RWPE2 (cell line): ENCODE measurements around the gene TET1.

Experiments
- ATAC-seq: fragments of 200-7000 bp; cut with Tn5 transposase; 3 replicates; pipeline ENCODE4 v1.9.1; 2021; ENCODE audit warnings: low read depth
- DNase-seq: peaks from one replicate; pipeline ENCODE4 v3.0.0-alpha.2; 2020; ENCODE audit warnings: low spot score
- H3K27ac ChIP-seq: fragments of 450-650 bp; 2 replicates; pipeline ENCODE4 v1.5.1; 2017; ENCODE audit warnings: mild to moderate bottlenecking; ENCODE audit not compliant: poor library complexity, severe bottlenecking
- H3K27me3 ChIP-seq: fragments of 250-450 bp; sonication (Bioruptor Pico); 2 replicates; pipeline ENCODE4 v1.5.1; 2021; ENCODE audit warnings: mild to moderate bottlenecking, moderate library complexity; ENCODE audit not compliant: insufficient read depth, poor library complexity, severe bottlenecking
- H3K36me3 ChIP-seq: fragments of 250-450 bp; sonication (Bioruptor Pico); 2 replicates; pipeline ENCODE4 v1.5.1; 2020; ENCODE audit warnings: low read depth, mild to moderate bottlenecking, moderate library complexity
- H3K4me1 ChIP-seq: fragments of 250-450 bp; sonication (Bioruptor Pico); 2 replicates; pipeline ENCODE4 v1.5.1; 2021; ENCODE audit warnings: mild to moderate bottlenecking, moderate library complexity; ENCODE audit not compliant: insufficient read depth, poor library complexity, severe bottlenecking
- H3K4me3 ChIP-seq: fragments of 250-450 bp; sonication (Bioruptor Pico); 2 replicates; pipeline ENCODE4 v1.5.1; 2021; ENCODE audit warnings: mild to moderate bottlenecking, moderate library complexity; ENCODE audit not compliant: severe bottlenecking
- H3K9me3 ChIP-seq: fragments of 250-450 bp; sonication (Bioruptor Pico); 2 replicates; pipeline ENCODE4 v1.5.1; 2021; ENCODE audit warnings: mild to moderate bottlenecking, moderate library complexity; ENCODE audit not compliant: severe bottlenecking
- CTCF ChIP-seq: fragments of 450-650 bp; IDR thresholded peaks from one replicate; pipeline ENCODE4 v1.5.1; 2017; ENCODE audit warnings: mild to moderate bottlenecking, moderate library complexity; ENCODE audit not compliant: poor library complexity, severe bottlenecking

The TET1 gene

GRCh38 chr10:68594405-68594804, 34.3 kb downstream of the TET1 start:
- H3K27me3 ChIP-seq, result no peaks in the 10 kb centered on the region
- TF ChIP-seq CTCF, result no peak
- peaks cover 6% of the 10 kb centered on the region for H3K4me1 ChIP-seq
- H3K36me3 ChIP-seq, result no peaks in the 10 kb centered on the region
- H3K27ac ChIP-seq, result peak overlapping the region; percentile 43
- DNase-seq (no peak), ATAC-seq (peak; percentile 70)
- H3K9me3 ChIP-seq, result no peaks in the 10 kb centered on the region
- no peak overlapping the region for H3K4me3 ChIP-seq

- H3K27ac ChIP-seq, result no peak overlapping the region
- ATAC-seq (no peak), DNase-seq (no peak)
- H3K4me1 ChIP-seq, result peaks cover 14% of the 10 kb centered on the region
- no peaks in the 10 kb centered on the region for H3K36me3 ChIP-seq
- no peak for TF ChIP-seq CTCF
- H3K4me3 ChIP-seq, result no peak overlapping the region
- no peaks in the 10 kb centered on the region for H3K27me3 ChIP-seq
- no peaks in the 10 kb centered on the region for H3K9me3 ChIP-seq
Observed at GRCh38 chr10:68595513-68595912, 35.4 kb downstream of the TET1 start.

GRCh38 chr10:68597407-68597806, 37.3 kb downstream of the TET1 start:
- no peak overlapping the region for H3K4me3 ChIP-seq
- no peak for ATAC-seq
- DNase-seq, result no peak
- H3K4me1 ChIP-seq, result peaks cover 20% of the 10 kb centered on the region
- TF ChIP-seq CTCF, result no peak
- H3K9me3 ChIP-seq, result no peaks in the 10 kb centered on the region
- H3K36me3 ChIP-seq, result no peaks in the 10 kb centered on the region
- no peak overlapping the region for H3K27ac ChIP-seq
- no peaks in the 10 kb centered on the region for H3K27me3 ChIP-seq

GRCh38 chr10:68598978-68599770, 39.0 kb downstream of the TET1 start:
- ATAC-seq (0 out of 3 replicates have a peak, but pooled peaks have one; percentile 14), DNase-seq (peak; percentile 47)
- H3K27me3 ChIP-seq, result no peaks in the 10 kb centered on the region
- H3K27ac ChIP-seq, result peak overlapping the region; percentile 29
- TF ChIP-seq CTCF, result no peak
- H3K36me3 ChIP-seq, result no peaks in the 10 kb centered on the region
- no peaks in the 10 kb centered on the region for H3K9me3 ChIP-seq
- H3K4me3 ChIP-seq, result no peak overlapping the region
- H3K4me1 ChIP-seq, result peaks cover 19% of the 10 kb centered on the region

GRCh38 chr10:68599771-68600040, 39.6 kb downstream of the TET1 start:
- Histone ChIP-seq H3K4me3 (no peak overlapping the region), H3K36me3 (no peaks in the 10 kb centered on the region), H3K4me1 (peaks cover 14% of the 10 kb centered on the region), H3K27me3 (no peaks in the 10 kb centered on the region), H3K9me3 (no peaks in the 10 kb centered on the region), H3K27ac (peak overlapping the region; percentile 29)
- DNase-seq (no peak), ATAC-seq (no peak)
- no peak for TF ChIP-seq CTCF
